PC-3 (cell line): ENCODE measurements around the gene VWDE.

Experiments used
- EZH2 ChIP-seq: fragments of 300-600 bp; sonication (generic); IDR thresholded peaks from one replicate; pipeline ENCODE4 v1.6.1; 2017; ENCODE audit warnings: antibody characterized with exemption, mild to moderate bottlenecking, low read length; ENCODE audit not compliant: unreplicated experiment
- EZH2phosphoT487 ChIP-seq: fragments of 300-600 bp; sonication (generic); IDR thresholded peaks from 2 replicates; pipeline ENCODE4 v1.6.1; 2018; ENCODE audit warnings: mild to moderate bottlenecking, antibody characterized with exemption, low read length, borderline replicate concordance
- TF ChIP-seq, protein P1 (sequence below): fragments of 300-600 bp; sonication (generic); conservative IDR thresholded peaks from 2 replicates; pipeline ENCODE4 v1.5.1; 2017; ENCODE audit warnings: antibody characterized with exemption, low read depth, mild to moderate bottlenecking, low read length

GRCh38 chr7:12370249-12370648, 33.4 kb downstream of the VWDE start:
- TF ChIP-seq, protein P1, sequence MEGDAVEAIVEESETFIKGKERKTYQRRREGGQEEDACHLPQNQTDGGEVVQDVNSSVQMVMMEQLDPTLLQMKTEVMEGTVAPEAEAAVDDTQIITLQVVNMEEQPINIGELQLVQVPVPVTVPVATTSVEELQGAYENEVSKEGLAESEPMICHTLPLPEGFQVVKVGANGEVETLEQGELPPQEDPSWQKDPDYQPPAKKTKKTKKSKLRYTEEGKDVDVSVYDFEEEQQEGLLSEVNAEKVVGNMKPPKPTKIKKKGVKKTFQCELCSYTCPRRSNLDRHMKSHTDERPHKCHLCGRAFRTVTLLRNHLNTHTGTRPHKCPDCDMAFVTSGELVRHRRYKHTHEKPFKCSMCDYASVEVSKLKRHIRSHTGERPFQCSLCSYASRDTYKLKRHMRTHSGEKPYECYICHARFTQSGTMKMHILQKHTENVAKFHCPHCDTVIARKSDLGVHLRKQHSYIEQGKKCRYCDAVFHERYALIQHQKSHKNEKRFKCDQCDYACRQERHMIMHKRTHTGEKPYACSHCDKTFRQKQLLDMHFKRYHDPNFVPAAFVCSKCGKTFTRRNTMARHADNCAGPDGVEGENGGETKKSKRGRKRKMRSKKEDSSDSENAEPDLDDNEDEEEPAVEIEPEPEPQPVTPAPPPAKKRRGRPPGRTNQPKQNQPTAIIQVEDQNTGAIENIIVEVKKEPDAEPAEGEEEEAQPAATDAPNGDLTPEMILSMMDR = no peak
- TF ChIP-seq EZH2 (no peak), EZH2phosphoT487 (no peak)
